Urinary bladder (tissue), 4 donors: ENCODE results near the gene TMEM156. TPM values are rescaled to one million over a fixed set of nuclear protein-coding genes. Genes with fewer than 3 reads are reported as not detected.
"Not testable (repeated sequence)": the region's sequence is repeated elsewhere in the genome, so short reads cannot be mapped to it uniquely, and the experiment has no call there.

Source experiments
- DNase-seq: peaks from one replicate; pipeline ENCODE4 v3.0.0-alpha.2; 2015; ENCODE audit errors: extremely low spot score
- H3K27ac ChIP-seq: one replicate; pipeline ENCODE4 v1.5.1; 2013; ENCODE audit warnings: low read depth, mild to moderate bottlenecking, moderate library complexity
- H3K36me3 ChIP-seq: one replicate; pipeline ENCODE4 v1.6.1; 2013; ENCODE audit warnings: mild to moderate bottlenecking, moderate library complexity; ENCODE audit not compliant: insufficient read depth
- H3K4me1 ChIP-seq: one replicate; pipeline ENCODE4 v1.6.1; 2013; ENCODE audit warnings: mild to moderate bottlenecking, moderate library complexity; ENCODE audit not compliant: insufficient read depth
- H3K4me3 ChIP-seq: one replicate; pipeline ENCODE4 v1.5.1; 2013; ENCODE audit warnings: low read depth, low read length
- WGBS: extraction: QIAGEN DNeasy Blood & Tissue Kit; methylation state at CpG from one replicate; pipeline ENCODE4 v1.1.7; 2013; 5-methylcytosine and 5-hydroxymethylcytosine counted together
- polyA plus RNA-seq: library from polyadenylated mRNA; stranded (reverse); fragments of 200-250 nt; gene quantifications from one replicate; pipeline ENCODE4 v1.2.3, GENCODE V29; 2013
- total RNA-seq: library from RNA; depleted of rRNA; stranded (reverse); fragments of >200 nt; gene quantifications from one replicate; pipeline ENCODE4 v1.2.3, GENCODE V29; 2014
- donor health status: healthy with polysubstance abuse.
- donor health status: healthy.

TMEM156 gene
- total and polyA plus RNA-seq, 2 donors: 0.53 to 0.74 TPM

GRCh38 chr4:39036172-39036571 lies 4.0 kb upstream of the TMEM156 start:
- Histone ChIP-seq H3K4me3 (no peak overlapping the region), H3K27ac (no peak overlapping the region), H3K36me3 (no peaks in the 10 kb centered on the region), H3K4me1 (no peaks in the 10 kb centered on the region)
- 89% methylated on average over 7 of the region's 7 CpGs for WGBS
- DNase-seq: no peak

DNA sequence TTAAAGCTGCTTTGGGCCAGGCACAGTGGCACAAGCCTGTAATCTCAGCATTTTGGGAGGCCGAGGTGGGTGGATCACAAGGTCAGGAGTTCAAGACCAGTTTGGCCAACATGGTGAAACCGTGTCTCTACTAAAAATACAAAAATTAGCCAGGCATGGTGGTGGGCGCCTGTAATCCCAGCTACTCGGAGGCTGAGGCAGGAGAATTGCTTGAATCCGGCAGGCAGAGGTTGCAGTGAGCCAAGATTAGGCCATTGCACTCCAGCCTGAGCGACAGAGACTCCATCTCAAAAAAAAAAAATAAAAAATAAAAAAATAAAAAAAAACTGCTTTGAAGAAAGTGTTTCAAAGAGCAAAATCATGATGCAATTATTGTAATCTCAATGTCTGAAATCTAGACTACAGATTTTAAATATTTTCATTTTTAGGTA lies 604 bp downstream of the TMEM156 start:
- H3K4me1 ChIP-seq, DNase-seq, H3K4me3 ChIP-seq, H3K36me3 ChIP-seq, H3K27ac ChIP-seq: not testable (repeated sequence)
- 84% methylated on average over 6 of the region's 6 CpGs for WGBS

GRCh38 chr4:39030725-39031124 lies 1.5 kb downstream of the TMEM156 start:
- WGBS: 75% methylated on average over 3 of the region's 3 CpGs
- no peak for DNase-seq
- Histone ChIP-seq H3K27ac (no peak overlapping the region), H3K4me3 (no peak overlapping the region), H3K36me3 (no peaks in the 10 kb centered on the region), H3K4me1 (no peaks in the 10 kb centered on the region)

DNA sequence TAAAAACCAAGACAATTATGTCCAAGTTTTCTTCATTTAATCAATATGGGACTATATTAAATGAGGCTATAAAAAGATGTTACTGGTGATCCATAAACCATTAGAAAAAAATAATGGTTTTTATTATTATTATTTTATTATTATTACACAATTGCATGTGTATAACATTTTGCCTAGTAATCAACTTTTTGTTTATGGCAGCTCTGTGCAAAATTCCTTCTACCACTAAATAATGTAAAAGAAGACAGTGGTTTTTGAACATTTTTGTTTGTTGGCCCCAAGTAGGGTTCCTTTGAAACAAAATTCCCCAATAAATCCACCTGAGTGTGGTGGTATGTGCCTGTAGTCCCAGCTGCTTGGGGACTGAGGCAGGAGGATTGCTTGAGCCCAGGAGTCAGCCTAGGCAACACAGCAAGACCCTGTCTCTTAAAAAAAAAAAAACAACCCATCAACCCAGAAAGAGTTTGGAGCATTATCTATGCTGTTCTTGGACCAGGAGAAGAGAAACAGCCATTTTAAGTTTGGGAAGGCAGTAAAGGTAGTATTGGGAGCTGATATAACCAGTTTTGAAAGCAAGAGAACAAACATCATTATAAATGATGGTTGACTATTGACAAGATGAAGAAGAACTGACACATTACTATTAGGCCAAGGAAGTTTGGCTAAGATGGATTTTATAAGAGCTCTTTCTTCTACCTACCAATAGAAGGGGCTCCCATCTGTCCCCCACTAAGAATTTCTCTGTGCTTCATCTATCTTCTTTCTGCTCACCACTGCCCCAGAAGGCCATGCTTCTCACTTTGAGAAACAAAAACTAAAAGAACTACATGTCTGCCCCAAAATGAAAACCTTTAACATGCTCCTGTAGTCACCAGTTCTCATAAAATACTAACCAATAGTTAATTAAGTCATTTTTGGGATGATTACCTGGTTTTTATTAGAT lies 2.2 kb downstream of the TMEM156 start:
- DNase-seq: no peak
- no peak overlapping the region for H3K27ac ChIP-seq
- H3K4me3 ChIP-seq: no peak overlapping the region
- no peaks in the 10 kb centered on the region for H3K36me3 ChIP-seq
- H3K4me1 ChIP-seq: no peaks in the 10 kb centered on the region

- Histone ChIP-seq H3K4me3 (no peak overlapping the region), H3K27ac (no peak overlapping the region), H3K36me3 (no peaks in the 10 kb centered on the region), H3K4me1 (no peaks in the 10 kb centered on the region)
- no peak for DNase-seq
Measured at GRCh38 chr4:39026096-39026495, 6.1 kb downstream of the TMEM156 start.

- no peak overlapping the region for H3K27ac ChIP-seq
- H3K4me3 ChIP-seq: no peak overlapping the region
- DNase-seq: no peak
- no peaks in the 10 kb centered on the region for H3K36me3 ChIP-seq
- 80% methylated on average over 4 of the region's 4 CpGs for WGBS
- no peaks in the 10 kb centered on the region for H3K4me1 ChIP-seq
Measured at GRCh38 chr4:39025552-39026085, 6.6 kb downstream of the TMEM156 start.

DNA sequence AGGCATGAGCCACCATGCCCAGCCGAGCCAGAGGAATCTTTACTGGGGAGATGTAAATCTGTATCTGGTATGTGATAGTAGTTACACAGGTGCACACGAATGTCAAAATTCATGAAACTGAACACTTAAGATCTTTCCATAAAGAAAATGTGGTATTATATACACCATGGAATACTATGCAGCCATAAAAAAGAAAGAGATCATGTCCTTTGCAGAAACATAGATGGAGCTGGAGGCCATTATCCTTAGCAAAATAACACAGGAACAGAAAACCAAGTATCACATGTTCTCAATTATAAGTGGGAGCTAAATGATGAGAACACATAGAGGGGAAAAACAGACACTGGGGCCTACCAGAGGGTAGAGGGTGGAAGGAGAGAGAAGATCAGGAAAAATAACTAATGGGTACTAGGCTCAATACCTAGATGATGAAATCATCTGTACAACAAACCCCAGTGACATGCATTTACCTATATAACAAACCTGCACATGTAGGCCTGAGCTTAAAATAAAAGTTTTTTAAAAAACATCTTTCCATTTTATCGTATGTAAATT lies 7.8 kb downstream of the TMEM156 start:
- 97% methylated on average over 3 of the region's 3 CpGs for WGBS
- DNase-seq: no peak
- Histone ChIP-seq H3K36me3 (no peaks in the 10 kb centered on the region), H3K4me1 (no peaks in the 10 kb centered on the region), H3K27ac (no peak overlapping the region), H3K4me3 (no peak overlapping the region)

- Histone ChIP-seq H3K36me3 (no peaks in the 10 kb centered on the region), H3K27ac (no peak overlapping the region), H3K4me3 (no peak overlapping the region), H3K4me1 (no peaks in the 10 kb centered on the region)
- 90% methylated on average over 1 of the region's 1 CpG for WGBS
- DNase-seq: no peak
Measured at GRCh38 chr4:39023059-39023458, 9.2 kb downstream of the TMEM156 start.

DNA sequence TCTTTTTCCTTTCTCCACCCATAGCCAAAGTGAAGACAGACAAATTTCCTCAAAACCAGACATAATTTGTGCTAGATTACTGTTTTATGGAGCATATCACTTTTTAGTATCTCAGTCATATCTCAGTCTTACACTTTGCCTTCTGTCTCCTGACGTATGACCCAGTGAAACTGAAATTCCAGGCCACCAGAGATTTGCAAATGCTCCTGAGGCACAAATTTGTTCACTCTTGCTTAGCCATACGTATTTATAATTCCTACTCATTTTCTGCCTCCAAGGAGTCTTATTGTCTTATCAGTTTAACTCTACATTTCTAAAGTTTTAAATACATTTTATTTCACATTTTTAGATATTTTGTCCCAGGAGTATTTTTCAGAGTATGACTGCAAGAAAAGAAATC lies 10.0 kb downstream of the TMEM156 start:
- Histone ChIP-seq H3K4me1 (no peaks in the 10 kb centered on the region), H3K27ac (no peak overlapping the region), H3K4me3 (no peak overlapping the region), H3K36me3 (no peaks in the 10 kb centered on the region)
- WGBS: 87% methylated on average over 2 of the region's 2 CpGs
- no peak for DNase-seq

DNA sequence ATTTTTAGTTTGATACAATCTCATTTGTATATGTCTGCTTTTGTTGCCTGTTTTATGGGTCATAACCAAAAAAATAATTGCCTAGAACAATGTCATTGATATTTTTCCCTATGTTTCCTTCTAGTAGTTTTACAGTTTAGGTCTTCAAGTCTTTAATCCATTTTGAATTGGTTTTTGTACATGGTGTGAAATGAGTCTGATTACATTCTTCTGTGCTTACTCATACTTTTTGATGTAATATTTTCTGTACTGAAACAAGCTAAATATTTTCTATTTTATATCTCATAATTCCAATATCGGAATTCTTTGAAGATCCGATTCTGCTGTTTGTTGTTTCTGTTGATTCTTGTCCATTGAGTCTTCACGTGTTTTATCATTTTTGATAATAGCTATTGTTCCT lies 10.6 kb downstream of the TMEM156 start:
- DNase-seq: no peak
- WGBS: 94% methylated on average over 3 of the region's 3 CpGs
- H3K4me3 ChIP-seq: no peak overlapping the region
- no peaks in the 10 kb centered on the region for H3K4me1 ChIP-seq
- H3K36me3 ChIP-seq: no peaks in the 10 kb centered on the region
- H3K27ac ChIP-seq: no peak overlapping the region

GRCh38 chr4:39020130-39020529 lies 12.1 kb downstream of the TMEM156 start:
- H3K4me3 ChIP-seq: no peak overlapping the region
- H3K36me3 ChIP-seq: no peaks in the 10 kb centered on the region
- H3K4me1 ChIP-seq: no peaks in the 10 kb centered on the region
- 72% methylated on average over 4 of the region's 4 CpGs for WGBS
- no peak for DNase-seq
- no peak overlapping the region for H3K27ac ChIP-seq

DNA sequence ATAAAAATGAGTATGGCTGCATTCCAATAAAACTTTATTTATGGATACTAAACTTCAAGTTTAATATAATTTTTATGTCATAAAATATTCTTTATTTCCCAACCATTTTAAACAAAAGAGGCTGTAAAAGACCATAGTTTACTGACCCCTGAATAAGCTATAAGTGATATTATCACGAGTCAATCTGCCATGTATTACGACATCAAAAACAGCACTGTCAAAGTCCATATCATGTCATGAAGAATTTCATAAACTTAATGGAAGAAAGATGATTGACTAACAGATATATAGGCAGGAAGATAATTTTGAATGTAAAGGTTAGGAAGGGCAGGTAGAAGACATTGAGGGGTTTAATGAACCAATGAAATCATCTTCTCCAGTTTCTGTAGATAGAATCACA lies 18.2 kb downstream of the TMEM156 start:
- H3K27ac ChIP-seq: no peak overlapping the region
- H3K4me1 ChIP-seq: no peaks in the 10 kb centered on the region
- no peak overlapping the region for H3K4me3 ChIP-seq
- 87% methylated on average over 2 of the region's 2 CpGs for WGBS
- H3K36me3 ChIP-seq: no peaks in the 10 kb centered on the region
- no peak for DNase-seq

DNA sequence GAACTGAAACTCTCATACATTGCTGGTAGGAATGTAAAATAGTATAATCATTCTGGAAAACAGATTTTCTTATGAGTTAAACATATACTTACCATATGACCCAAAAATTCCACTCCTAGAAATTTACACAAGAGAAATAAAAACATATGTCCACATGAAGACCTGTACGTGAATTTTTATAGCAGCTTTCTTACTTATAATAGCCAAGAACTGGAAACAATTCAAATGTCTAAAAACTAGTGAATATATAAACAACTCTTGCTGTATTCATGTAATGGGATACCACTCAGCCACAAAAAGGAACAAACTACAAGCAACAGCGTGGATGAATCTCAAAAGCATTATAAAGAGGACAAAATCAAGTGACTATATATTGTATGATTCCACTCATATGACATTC lies 27.5 kb downstream of the TMEM156 start:
- no peak for DNase-seq
- WGBS: 27% methylated on average over 2 of the region's 2 CpGs

GRCh38 chr4:39002058-39002457 lies 30.2 kb downstream of the TMEM156 start:
- 91% methylated on average over 3 of the region's 4 CpGs for WGBS
- DNase-seq: not testable (repeated sequence)

More for the DNA sequence above, 27.5 kb downstream of the TMEM156 start:
- no peaks in the 10 kb centered on the region for H3K4me1 ChIP-seq
- H3K36me3 ChIP-seq: no peaks in the 10 kb centered on the region
- H3K27ac ChIP-seq: no peak overlapping the region
- no peak overlapping the region for H3K4me3 ChIP-seq

More at GRCh38 chr4:39002058-39002457, 30.2 kb downstream of the TMEM156 start:
- not testable (repeated sequence) for H3K36me3 ChIP-seq, H3K4me3 ChIP-seq, H3K27ac ChIP-seq, H3K4me1 ChIP-seq
